Measurements from ENCODE around the gene CTDSPL. TPM values are rescaled to one million over a fixed set of nuclear protein-coding genes. Genes with fewer than 3 reads are reported as not detected.

The CTDSPL gene
- polyA plus RNA-seq, 1 experiment, result 40.4 TPM

DNA sequence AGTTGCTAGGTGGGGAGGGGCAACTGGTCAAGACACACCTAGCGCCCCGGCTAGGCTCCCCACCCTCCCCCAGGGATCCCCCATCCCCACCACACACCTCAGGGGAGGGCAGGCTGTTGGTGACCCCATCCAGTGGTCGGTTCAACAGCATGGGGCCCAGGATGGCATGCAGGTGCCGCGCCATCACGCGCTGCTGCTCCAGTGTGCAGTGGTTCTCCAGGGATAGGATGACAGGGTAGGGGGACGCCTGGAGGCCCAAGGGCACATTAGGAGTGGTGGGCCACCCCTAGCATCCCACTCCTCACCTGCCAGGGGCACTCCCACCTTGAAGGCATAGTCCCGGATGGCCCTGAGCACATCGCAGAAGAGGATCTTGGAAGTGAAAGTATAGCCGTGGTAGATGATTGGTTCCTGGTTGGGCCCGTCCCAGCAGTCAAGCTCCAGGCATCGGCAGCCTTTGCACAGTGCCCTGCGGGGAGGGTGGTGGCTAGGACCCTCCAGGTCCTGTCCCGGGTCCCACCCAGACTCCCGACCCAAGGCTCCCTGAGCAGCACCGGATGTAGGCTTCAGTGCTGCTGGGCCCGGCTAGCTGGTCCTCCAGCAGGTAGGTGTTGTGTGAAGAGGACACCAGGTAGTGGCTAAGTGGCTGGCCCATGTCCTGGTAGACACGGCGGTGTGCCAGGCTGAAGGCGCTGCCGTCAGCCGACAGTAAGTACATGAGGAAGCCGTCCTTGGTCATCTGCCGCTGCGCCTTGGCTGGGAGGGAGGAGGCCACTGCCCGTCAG, 148.3 kb downstream of the CTDSPL start:
- no peak for DNase-seq (ENCODE audit: low read depth, low spot score)
- TF ChIP-seq CTCF (IDR thresholded peaks at IDR 0.05; ENCODE audit: low read depth, low read length), result no peak
- Histone ChIP-seq H3K27ac (ENCODE audit: low read depth, low read length) (no peak overlapping the region), H3K27me3 (ENCODE audit: control insufficient read depth, insufficient read depth, low read length) (no peaks in the 10 kb centered on the region), H3K4me3 (ENCODE audit: low read depth, low read length) (no peak overlapping the region), H3K9me3 (ENCODE audit: control insufficient read depth, insufficient read depth, low read length) (no peaks in the 10 kb centered on the region)
- CTCF ChIA-PET, result interaction anchor here (1.3 kb wide), 1 partner anchor 154 kb away, joined by 3 read pairs; no protein-coding TSS in a partner anchor
- POLR2A ChIA-PET, result interaction anchor here (0.9 kb wide), 1 partner anchor 10 kb away, joined by 3 read pairs; no protein-coding TSS in a partner anchor

DNA sequence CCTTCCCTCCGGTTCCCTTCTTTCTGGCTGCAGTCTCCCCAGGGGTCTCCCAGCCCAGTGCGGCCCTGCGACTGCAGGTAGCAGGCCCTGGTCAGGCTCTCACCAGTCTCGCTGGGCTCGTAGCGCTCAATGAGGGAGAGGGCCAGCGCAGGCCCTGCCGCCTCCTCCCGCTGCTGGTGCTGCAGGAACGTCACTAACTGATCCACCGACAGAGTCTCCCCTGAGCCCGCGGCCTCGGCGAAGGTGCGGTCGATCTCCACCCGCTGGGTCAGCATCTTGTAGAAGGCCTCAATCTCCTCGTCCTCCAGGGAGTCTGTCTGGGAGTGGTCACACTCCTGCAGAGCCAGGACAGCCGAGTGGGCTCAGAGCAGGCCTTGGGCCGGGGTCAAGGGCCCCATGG, 149.4 kb downstream of the CTDSPL start:
- no peak for DNase-seq (ENCODE audit: low read depth, low spot score)
- TF ChIP-seq CTCF (IDR thresholded peaks at IDR 0.05; ENCODE audit: low read depth, low read length), result no peak
- H3K27me3 ChIP-seq (ENCODE audit: control insufficient read depth, insufficient read depth, low read length), result no peaks in the 10 kb centered on the region
- H3K4me3 ChIP-seq (ENCODE audit: low read depth, low read length), result no peak overlapping the region
- ChIA-PET CTCF (interaction anchor here (0.6 to 2.9 kb wide), 3 partner anchors 8 to 155 kb away, joined by 3 to 16 read pairs (median 3); no protein-coding TSS in a partner anchor), POLR2A (no interaction called here)
- H3K27ac ChIP-seq (ENCODE audit: low read depth, low read length), result no peak overlapping the region
- peaks cover 2% of the 10 kb centered on the region; the same call in 1 of the 2 replicates for H3K9me3 ChIP-seq (ENCODE audit: control insufficient read depth, insufficient read depth, low read length)

- TF ChIP-seq CTCF (IDR thresholded peaks at IDR 0.05; ENCODE audit: low read depth, low read length), result no peak
- H3K27me3 ChIP-seq (ENCODE audit: control insufficient read depth, insufficient read depth, low read length), result no peaks in the 10 kb centered on the region
- H3K9me3 ChIP-seq (ENCODE audit: control insufficient read depth, insufficient read depth, low read length), result peaks cover 7% of the 10 kb centered on the region
- CTCF ChIA-PET, result interaction anchor here (1.8 kb wide), 1 partner anchor 12 kb away, joined by 6 read pairs; no protein-coding TSS in a partner anchor
- H3K4me3 ChIP-seq (ENCODE audit: low read depth, low read length), result no peak overlapping the region
- POLR2A ChIA-PET, result no interaction called here
- no peak overlapping the region for H3K27ac ChIP-seq (ENCODE audit: low read depth, low read length)
- no peak for DNase-seq (ENCODE audit: low read depth, low spot score)
Measured at GRCh38 chr3:38015485-38015884, 153.8 kb downstream of the CTDSPL start.

GRCh38 chr3:38015984-38016383, 154.3 kb downstream of the CTDSPL start:
- ChIA-PET POLR2A (no interaction called here), CTCF (interaction anchor here (1.8 kb wide), 1 partner anchor 12 kb away, joined by 6 read pairs; no protein-coding TSS in a partner anchor)
- no peak for TF ChIP-seq CTCF (IDR thresholded peaks at IDR 0.05; ENCODE audit: low read depth, low read length)
- no peaks in the 10 kb centered on the region for H3K27me3 ChIP-seq (ENCODE audit: control insufficient read depth, insufficient read depth, low read length)
- DNase-seq (ENCODE audit: low read depth, low spot score), result no peak
- peaks cover 7% of the 10 kb centered on the region for H3K9me3 ChIP-seq (ENCODE audit: control insufficient read depth, insufficient read depth, low read length)
- H3K4me3 ChIP-seq (ENCODE audit: low read depth, low read length), result no peak overlapping the region
- H3K27ac ChIP-seq (ENCODE audit: low read depth, low read length), result no peak overlapping the region

DNA sequence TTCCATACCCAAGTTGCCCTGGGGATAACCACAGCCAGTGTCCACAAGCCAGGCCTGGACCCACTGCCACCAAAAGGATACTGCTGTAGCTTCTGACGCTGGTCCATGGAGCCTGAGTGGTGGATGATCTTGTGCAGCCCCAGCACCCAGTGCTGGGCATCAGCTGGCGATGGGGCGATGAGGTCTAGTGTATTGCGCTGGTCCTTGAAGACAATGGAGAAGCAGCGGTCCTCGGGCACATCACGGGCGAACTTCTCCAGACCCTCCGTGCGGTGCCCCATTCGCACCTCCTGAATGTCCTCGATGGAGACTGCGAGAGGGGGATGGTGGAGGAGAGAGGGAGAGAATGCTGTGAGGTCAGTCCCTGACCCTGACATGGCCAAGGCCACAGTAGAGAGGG, 154.7 kb downstream of the CTDSPL start:
- CTCF ChIA-PET, result interaction anchor here (1.8 kb wide), 1 partner anchor 13 kb away, joined by 6 read pairs; no protein-coding TSS in a partner anchor
- TF ChIP-seq CTCF (IDR thresholded peaks at IDR 0.05; ENCODE audit: low read depth, low read length), result no peak
- DNase-seq (ENCODE audit: low read depth, low spot score), result no peak
- POLR2A ChIA-PET, result no interaction called here
- peaks cover 7% of the 10 kb centered on the region for H3K9me3 ChIP-seq (ENCODE audit: control insufficient read depth, insufficient read depth, low read length)
- H3K27me3 ChIP-seq (ENCODE audit: control insufficient read depth, insufficient read depth, low read length), result no peaks in the 10 kb centered on the region
- H3K27ac ChIP-seq (ENCODE audit: low read depth, low read length), result no peak overlapping the region
- no peak overlapping the region for H3K4me3 ChIP-seq (ENCODE audit: low read depth, low read length)

Data from AG04450 (cell line).